GM12878 (cell line): ENCODE measurements around the gene ARAP3. TPM values are rescaled to one million over a fixed set of nuclear protein-coding genes. Genes with fewer than 3 reads are reported as not detected.

Experiments used
- ATAC-seq: fragments of 200-7000 bp; cut with Tn5 transposase; 3 replicates; pipeline ENCODE4 v1.9.1; 2020; ENCODE audit warnings: mild to moderate bottlenecking, moderate library complexity
- BruUV-seq: library from RNA; stranded (reverse); fragments of 400-500 nt; replicated peaks from 2 replicates; lab custom pipeline; 2021; lab: Mats Ljungman, UMichigan
- CTCF ChIA-PET: fragments of 300-600 bp; sonication (Branson Sonifier 250); formaldehyde crosslinking; extraction: SDS; loops from one replicate; lab custom pipeline; 2021; ENCODE audit warnings: inconsistent platforms; lab: Yijun Ruan, JAX
- POLR2A ChIA-PET: fragments of 350-600 bp; formaldehyde crosslinking; extraction: SDS; loops from one replicate; lab custom pipeline; 2021; ENCODE audit warnings: inconsistent platforms; lab: Charles Lee
- RAD21 ChIA-PET: fragments of 300-600 bp; sonication (Branson Sonifier 250); formaldehyde crosslinking; loops from one replicate; lab custom pipeline; 2023; ENCODE audit warnings: antibody characterized with exemption; ENCODE audit not compliant: unreplicated experiment; lab: Charles Lee
- SMC1A ChIA-PET: fragments of 300-600 bp; sonication (Branson Sonifier 250); formaldehyde crosslinking; loops from one replicate; lab custom pipeline; 2023; ENCODE audit not compliant: unreplicated experiment, uncharacterized antibody; lab: Charles Lee
- DNase-seq: peaks from one replicate; pipeline ENCODE4 v3.0.0-alpha.2; 2011; ENCODE audit warnings: low read depth, low spot score
- FAIRE-seq: peaks from 3 replicates; lab custom pipeline; 2011; peaks lifted over from hg19 to GRCh38; lab: Jason Lieb, UNC
- H2AFZ ChIP-seq: 2 replicates; pipeline ENCODE4 v1.6.0; 2011; ENCODE audit warnings: low read depth, low read length, control low read depth; ENCODE audit not compliant: control insufficient read depth
- H3K27ac ChIP-seq: 2 replicates; pipeline ENCODE4 v1.5.1; 2011; ENCODE audit warnings: control low read depth; ENCODE audit not compliant: control insufficient read depth, insufficient read depth
- H3K27me3 ChIP-seq, 2 experiments: replicated peaks in 1 of 2; 2 replicates each; pipeline versions ENCODE4 v1.6.0 to v1.6.1; 2011; ENCODE audit warnings: low read length in 1 of 2; ENCODE audit not compliant: control insufficient read depth in 2 of 2, insufficient read depth in 2 of 2
- H3K36me3 ChIP-seq, 2 experiments: 2 replicates each; pipeline ENCODE4 v1.5.1; 2011; ENCODE audit warnings: low read length in 1 of 2; ENCODE audit not compliant: control insufficient read depth in 2 of 2, insufficient read depth in 2 of 2
- H3K4me1 ChIP-seq: 2 replicates; pipeline ENCODE4 v1.6.1; 2011; ENCODE audit warnings: mild to moderate bottlenecking, low read length, moderate library complexity, mixed read lengths; ENCODE audit not compliant: control insufficient read depth, insufficient read depth
- H3K4me2 ChIP-seq: 2 replicates; pipeline ENCODE4 v1.6.0; 2011; ENCODE audit warnings: control low read depth; ENCODE audit not compliant: control insufficient read depth, insufficient read depth
- H3K4me3 ChIP-seq: fragments of 200-600 bp; sonication (generic); 2 replicates; pipeline ENCODE4 v1.5.1; 2016
- H3K79me2 ChIP-seq: 2 replicates; pipeline ENCODE4 v1.6.0; 2011; ENCODE audit warnings: low read length; ENCODE audit not compliant: control insufficient read depth, insufficient read depth
- H3K9ac ChIP-seq: 2 replicates; pipeline ENCODE4 v1.8.0; 2011; ENCODE audit warnings: low read length, control low read depth, mixed read lengths; ENCODE audit not compliant: control insufficient read depth, insufficient read depth
- H3K9me3 ChIP-seq: replicated peaks from 3 replicates; pipeline ENCODE4 v1.5.1; 2011; ENCODE audit warnings: mild to moderate bottlenecking, low read length; ENCODE audit not compliant: control insufficient read depth, insufficient read depth
- H4K20me1 ChIP-seq: 2 replicates; pipeline ENCODE4 v1.6.0; 2011; ENCODE audit not compliant: control insufficient read depth, insufficient read depth
- BACH1 ChIP-seq: fragments of 450-650 bp; IDR thresholded peaks from 2 replicates; pipeline ENCODE4 v1.6.1; 2017; ENCODE audit warnings: mild to moderate bottlenecking, borderline replicate concordance
- CHD1 ChIP-seq: IDR thresholded peaks from 2 replicates; pipeline ENCODE4 v1.6.1; 2012; ENCODE audit warnings: low read depth, low read length, improper control_type of control experiment
- KAT2A ChIP-seq: conservative IDR thresholded peaks from 2 replicates; pipeline ENCODE4 v1.6.1; 2011; ENCODE audit warnings: low read depth, low read length; ENCODE audit not compliant: control insufficient read depth
- MYB ChIP-seq: fragments of 150-350 bp; IDR thresholded peaks from 2 replicates; pipeline ENCODE4 v1.6.1; 2014; ENCODE audit warnings: mild to moderate bottlenecking, low read depth, low read length, borderline replicate concordance
- NFXL1 ChIP-seq: fragments of 450-650 bp; IDR thresholded peaks from 2 replicates; pipeline ENCODE4 v1.6.1; 2017; ENCODE audit warnings: antibody characterized with exemption, mild to moderate bottlenecking, borderline replicate concordance
- WGBS: methylation state at CpG from one replicate; pipeline ENCODE4 v1.1.6; 2016; ENCODE audit warnings: low lambda C conversion rate; ENCODE audit not compliant: insufficient replicate concordance, insufficient coverage; ENCODE audit errors: missing lambda C conversion rate; 5-methylcytosine and 5-hydroxymethylcytosine counted together
- in situ Hi-C: fragments of 300-500 bp; cut with MboI; formaldehyde crosslinking; loops from 9 replicates; pipeline ENCODE4 v1.14.3; 2018; ENCODE audit warnings: mixed read lengths
- intact Hi-C: fragments of 100-400 bp; cut with micrococcal nuclease; formaldehyde crosslinking; loops from one replicate; pipeline ENCODE4 v1.14.2; 2022; ENCODE audit not compliant: unreplicated experiment
- polyA plus RNA-seq, 11 experiments: library from polyadenylated mRNA; depleted of rRNA in 4 of 11; unstranded in 6 of 11; stranded (reverse) in 5 of 11; fragments of >200 nt; fragmentation: Nextera tagmentation in 4 of 11; fragmentation: Illumina TruSeq in 1 of 11; extraction: Ambion mirVana in 4 of 11; extraction: Trizol in 1 of 11; gene quantifications; 1 replicate in 1 of 11; 2 replicates in 10 of 11; pipeline versions ENCODE4 v1.2.1 to v1.2.3, GENCODE V29; 2011 to 2016; ENCODE audit warnings: inconsistent platforms in 2 of 11, missing spikeins in 2 of 11, low read depth in 1 of 11
- total RNA-seq, 4 experiments: library from RNA; depleted of rRNA in 3 of 4; stranded (reverse); fragments of >200 nt in 3 of 4; fragmentation: Illumina TruSeq in 1 of 4; extraction: Trizol in 1 of 4; gene quantifications; 2 replicates each; pipeline versions ENCODE4 v1.2.1 to v1.2.3, GENCODE V29; 2013 to 2021

Gene ARAP3
- total and polyA plus RNA-seq, 10 of the 15 experiments (the other 5 are each of a cell fraction or from before 2014, with no cell fraction given): 0.01 to 0.08 TPM; not detected in 8

DNA sequence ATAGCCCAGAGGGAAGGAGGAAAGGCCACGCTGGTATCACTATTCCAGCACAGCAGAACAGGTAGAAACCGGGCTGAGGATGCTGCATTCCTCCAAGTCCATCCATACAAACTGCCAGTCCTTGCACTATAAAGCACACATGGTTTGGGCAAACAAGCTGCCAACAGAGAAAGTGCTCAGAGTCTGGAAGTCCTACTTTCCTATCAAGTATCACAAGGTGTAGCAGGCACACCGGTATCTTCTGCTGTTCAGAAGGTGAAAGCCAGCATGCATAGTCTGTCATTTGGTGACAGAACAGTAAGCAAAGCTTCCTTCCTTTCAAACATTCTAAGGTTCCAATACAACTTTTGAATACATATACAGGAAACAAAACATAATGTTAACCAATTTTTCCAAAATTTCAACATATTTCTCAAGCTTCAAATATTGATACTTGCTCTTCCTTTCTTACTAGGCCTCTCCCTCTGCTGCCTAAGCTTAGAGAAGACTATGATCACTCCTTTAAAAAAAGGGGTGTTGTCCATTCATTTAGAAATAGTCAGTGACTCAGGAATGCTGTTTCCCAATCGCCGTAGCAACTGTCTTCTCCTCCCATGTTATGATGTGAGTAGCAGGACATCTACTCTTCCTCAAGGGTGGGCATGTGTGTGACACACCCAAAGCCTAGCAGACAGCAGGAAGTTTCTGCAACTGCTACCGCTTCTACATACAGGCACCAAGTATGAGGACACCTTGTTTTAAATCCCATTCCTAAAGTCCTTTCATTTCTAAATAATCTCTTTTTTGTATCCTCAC lies 77.9 kb downstream of the ARAP3 start:
- Histone ChIP-seq H3K9ac (no peak overlapping the region), H4K20me1 (no peaks in the 10 kb centered on the region), H3K36me3 (no peaks in the 10 kb centered on the region; a peak in 1 of 4 replicates), H3K9me3 (no peaks in the 10 kb centered on the region)
- WGBS: 3% methylated on average over 6 of the region's 6 CpGs
- in situ Hi-C loops (loop anchor here (25.0 kb wide), 2 partner anchors 1192 to 1567 kb away; partner anchors contain the start of genes ANKHD1 and NRG2), intact Hi-C loops (no loop called here)
- ChIA-PET RAD21 (interaction anchor here (1.0 to 5.0 kb wide), 7 partner anchors 11 to 33 kb away, joined by 3 to 45 read pairs (median 4); partner anchors contain the start of genes DIAPH1, HDAC3 and RELL2), CTCF (interaction anchor here (2.2 to 10.9 kb wide), 5 partner anchors 12 to 40 kb away, joined by 7 to 172 read pairs (median 10); partner anchors contain the start of gene DIAPH1)
- TF ChIP-seq KAT2A (no peak), BACH1 (no peak), NFXL1 (no peak), MYB (no peak), CHD1 (no peak)
- TF ChIP-seq, all 136 proteins: peak for 0
- peaks cover 86% of the 10 kb centered on the region for H3K79me2 ChIP-seq
- H3K27ac ChIP-seq: peak overlapping the region; percentile 77
- H2AFZ ChIP-seq: no peak overlapping the region
- H3K4me1 ChIP-seq: peaks cover 36% of the 10 kb centered on the region
- peak overlapping the region; percentile 21; the same call in 1 of the 2 replicates for H3K4me3 ChIP-seq
- ChIA-PET POLR2A (interaction anchor here (0.8 to 3.5 kb wide), 6 partner anchors 13 to 34 kb away, joined by 3 to 17 read pairs (median 6); partner anchors contain the start of genes DIAPH1, HDAC3 and RELL2), SMC1A (interaction anchor here (0.8 to 8.6 kb wide), 4 partner anchors 11 to 31 kb away, joined by 3 to 199 read pairs (median 42); partner anchors contain the start of genes DIAPH1, HDAC3 and RELL2)
- ATAC-seq (no peak), DNase-seq (no peak), FAIRE-seq (no peak)
- H3K27me3 ChIP-seq: no peaks in the 10 kb centered on the region
- H3K4me2 ChIP-seq: peak overlapping the region; percentile 68
- BruUV-seq: no TSS peak

Other genes with a start within 250 kb of the ARAP3 start
Only the 7 nearest of the 9 such genes appear.
- gene PCDHGC4, start 197.2 kb downstream of the ARAP3 start, total RNA-seq (2014; rRNA removed): 0.82 and 1.2 TPM in 2 replicates
- gene PCDHGC4, start 197.2 kb downstream of the ARAP3 start, total RNA-seq (2014; rRNA removed; fragmentation: Illumina TruSeq; extraction: Trizol): 1.0 TPM in 2 replicates
- 1.1 TPM in 2 replicates for gene PCDHGC4, start 197.2 kb downstream of the ARAP3 start, total RNA-seq (2021)
- gene PCDHGC4, start 197.2 kb downstream of the ARAP3 start, polyA plus RNA-seq (2011; rRNA removed): 0.03 and 0.04 TPM in 2 replicates
- 0.54 and 0.55 TPM in 2 replicates for gene PCDHGC4, start 197.2 kb downstream of the ARAP3 start, polyA plus RNA-seq (2014; fragmentation: Illumina TruSeq; extraction: Trizol)
- gene PCDHGC4, start 197.2 kb downstream of the ARAP3 start, polyA plus RNA-seq (2014; fragmentation: Nextera tagmentation; extraction: Ambion mirVana): under 1 TPM; 0.13 to 0.18 TPM
- gene PCDHGC4, start 197.2 kb downstream of the ARAP3 start, polyA plus RNA-seq (2014; rRNA removed): 0.58 and 0.61 TPM in 2 replicates
- gene PCDHGC4, start 197.2 kb downstream of the ARAP3 start, polyA plus RNA-seq (2016; fragmentation: Nextera tagmentation; extraction: Ambion mirVana): under 1 TPM; 0.21 to 0.49 TPM
- 0.62 and 0.93 TPM in 2 replicates for gene PCDHGC5, start 193.1 kb downstream of the ARAP3 start, total RNA-seq (2014; rRNA removed)
- gene PCDHGC5, start 193.1 kb downstream of the ARAP3 start, total RNA-seq (2014; rRNA removed; fragmentation: Illumina TruSeq; extraction: Trizol): 0.46 and 0.58 TPM in 2 replicates
- gene PCDHGC5, start 193.1 kb downstream of the ARAP3 start, total RNA-seq (2021): 0.72 and 0.87 TPM in 2 replicates
- gene PCDHGC5, start 193.1 kb downstream of the ARAP3 start, polyA plus RNA-seq (2011; rRNA removed): 0.05 TPM in 1 of 2 replicates, not detected in the other
- 0.14 and 0.15 TPM in 2 replicates for gene PCDHGC5, start 193.1 kb downstream of the ARAP3 start, polyA plus RNA-seq (2014; fragmentation: Illumina TruSeq; extraction: Trizol)
- gene PCDHGC5, start 193.1 kb downstream of the ARAP3 start, polyA plus RNA-seq (2014; fragmentation: Nextera tagmentation; extraction: Ambion mirVana): not detected
- gene PCDHGC5, start 193.1 kb downstream of the ARAP3 start, polyA plus RNA-seq (2014; rRNA removed): 0.20 and 0.29 TPM in 2 replicates
- gene PCDHGC5, start 193.1 kb downstream of the ARAP3 start, polyA plus RNA-seq (2016; fragmentation: Nextera tagmentation; extraction: Ambion mirVana): under 1 TPM; 0.05 to 0.06 TPM
- gene DIAPH1, start 63.2 kb downstream of the ARAP3 start, total RNA-seq (2014; rRNA removed): 42.6 and 45.5 TPM in 2 replicates
- 37.8 and 38.6 TPM in 2 replicates for gene DIAPH1, start 63.2 kb downstream of the ARAP3 start, total RNA-seq (2014; rRNA removed; fragmentation: Illumina TruSeq; extraction: Trizol)
- gene DIAPH1, start 63.2 kb downstream of the ARAP3 start, total RNA-seq (2021): 159 and 168 TPM in 2 replicates
- 43.6 and 45.5 TPM in 2 replicates for gene DIAPH1, start 63.2 kb downstream of the ARAP3 start, polyA plus RNA-seq (2011; rRNA removed)
- gene DIAPH1, start 63.2 kb downstream of the ARAP3 start, polyA plus RNA-seq (2014; fragmentation: Illumina TruSeq; extraction: Trizol): 122 and 124 TPM in 2 replicates
- 10 to 100 TPM; 46.3 to 56.0 TPM for gene DIAPH1, start 63.2 kb downstream of the ARAP3 start, polyA plus RNA-seq (2014; fragmentation: Nextera tagmentation; extraction: Ambion mirVana)
- gene DIAPH1, start 63.2 kb downstream of the ARAP3 start, polyA plus RNA-seq (2014; rRNA removed): 62.1 and 69.4 TPM in 2 replicates
- gene DIAPH1, start 63.2 kb downstream of the ARAP3 start, polyA plus RNA-seq (2016; fragmentation: Nextera tagmentation; extraction: Ambion mirVana): 100 to 1,000 TPM; 113 to 122 TPM
- gene HDAC3, start 45.4 kb downstream of the ARAP3 start, total RNA-seq (2014; rRNA removed): 107 and 109 TPM in 2 replicates
- gene HDAC3, start 45.4 kb downstream of the ARAP3 start, total RNA-seq (2014; rRNA removed; fragmentation: Illumina TruSeq; extraction: Trizol): 77.0 and 92.5 TPM in 2 replicates
- 82.9 and 94.3 TPM in 2 replicates for gene HDAC3, start 45.4 kb downstream of the ARAP3 start, total RNA-seq (2021)
- gene HDAC3, start 45.4 kb downstream of the ARAP3 start, polyA plus RNA-seq (2011; rRNA removed): 115 and 140 TPM in 2 replicates
- gene HDAC3, start 45.4 kb downstream of the ARAP3 start, polyA plus RNA-seq (2014; fragmentation: Illumina TruSeq; extraction: Trizol): 115 and 135 TPM in 2 replicates
- gene HDAC3, start 45.4 kb downstream of the ARAP3 start, polyA plus RNA-seq (2014; fragmentation: Nextera tagmentation; extraction: Ambion mirVana): 100 to 1,000 TPM in 1 of 2 experiments, 10 to 100 TPM in 1; 62.2 to 108 TPM
- gene HDAC3, start 45.4 kb downstream of the ARAP3 start, polyA plus RNA-seq (2014; rRNA removed): 107 and 115 TPM in 2 replicates
- 100 to 1,000 TPM; 117 to 120 TPM for gene HDAC3, start 45.4 kb downstream of the ARAP3 start, polyA plus RNA-seq (2016; fragmentation: Nextera tagmentation; extraction: Ambion mirVana)
- gene RELL2, start 45.2 kb downstream of the ARAP3 start, total RNA-seq (2014; rRNA removed): 15.3 and 18.2 TPM in 2 replicates
- 6.6 and 6.8 TPM in 2 replicates for gene RELL2, start 45.2 kb downstream of the ARAP3 start, total RNA-seq (2014; rRNA removed; fragmentation: Illumina TruSeq; extraction: Trizol)
- gene RELL2, start 45.2 kb downstream of the ARAP3 start, total RNA-seq (2021): 15.4 and 15.7 TPM in 2 replicates
- 0.91 and 2.1 TPM in 2 replicates for gene RELL2, start 45.2 kb downstream of the ARAP3 start, polyA plus RNA-seq (2011; rRNA removed)
- gene RELL2, start 45.2 kb downstream of the ARAP3 start, polyA plus RNA-seq (2014; fragmentation: Illumina TruSeq; extraction: Trizol): 1.2 and 6.0 TPM in 2 replicates
- gene RELL2, start 45.2 kb downstream of the ARAP3 start, polyA plus RNA-seq (2014; fragmentation: Nextera tagmentation; extraction: Ambion mirVana): under 1 TPM; 0.23 to 0.64 TPM
- gene RELL2, start 45.2 kb downstream of the ARAP3 start, polyA plus RNA-seq (2014; rRNA removed): 21.4 and 23.5 TPM in 2 replicates
- gene RELL2, start 45.2 kb downstream of the ARAP3 start, polyA plus RNA-seq (2016; fragmentation: Nextera tagmentation; extraction: Ambion mirVana): 1 to 10 TPM; 7.5 to 9.5 TPM
- 13.1 and 18.0 TPM in 2 replicates for gene FCHSD1, start 30.8 kb downstream of the ARAP3 start, total RNA-seq (2014; rRNA removed)
- 7.7 and 8.1 TPM in 2 replicates for gene FCHSD1, start 30.8 kb downstream of the ARAP3 start, total RNA-seq (2014; rRNA removed; fragmentation: Illumina TruSeq; extraction: Trizol)
- 20.6 and 21.3 TPM in 2 replicates for gene FCHSD1, start 30.8 kb downstream of the ARAP3 start, total RNA-seq (2021)
- gene FCHSD1, start 30.8 kb downstream of the ARAP3 start, polyA plus RNA-seq (2011; rRNA removed): 16.6 and 21.9 TPM in 2 replicates
- 3.2 and 8.9 TPM in 2 replicates for gene FCHSD1, start 30.8 kb downstream of the ARAP3 start, polyA plus RNA-seq (2014; fragmentation: Illumina TruSeq; extraction: Trizol)
- 1 to 10 TPM in 1 of 2 experiments, under 1 TPM in 1; 0.97 to 1.0 TPM for gene FCHSD1, start 30.8 kb downstream of the ARAP3 start, polyA plus RNA-seq (2014; fragmentation: Nextera tagmentation; extraction: Ambion mirVana)
- 19.1 and 22.8 TPM in 2 replicates for gene FCHSD1, start 30.8 kb downstream of the ARAP3 start, polyA plus RNA-seq (2014; rRNA removed)
- 10 to 100 TPM in 1 of 2 experiments, 1 to 10 TPM in 1; 9.9 to 11.5 TPM for gene FCHSD1, start 30.8 kb downstream of the ARAP3 start, polyA plus RNA-seq (2016; fragmentation: Nextera tagmentation; extraction: Ambion mirVana)
- gene PCDH1, start 196.2 kb upstream of the ARAP3 start, total RNA-seq (2014; rRNA removed): 0.11 TPM in 1 of 2 replicates, not detected in the other
- gene PCDH1, start 196.2 kb upstream of the ARAP3 start, total RNA-seq (2014; rRNA removed; fragmentation: Illumina TruSeq; extraction: Trizol): not detected in 2 replicates
- gene PCDH1, start 196.2 kb upstream of the ARAP3 start, total RNA-seq (2021): 0.27 and 0.36 TPM in 2 replicates
- 0.07 TPM in 1 of 2 replicates, not detected in the other for gene PCDH1, start 196.2 kb upstream of the ARAP3 start, polyA plus RNA-seq (2011; rRNA removed)
- gene PCDH1, start 196.2 kb upstream of the ARAP3 start, polyA plus RNA-seq (2014; fragmentation: Illumina TruSeq; extraction: Trizol): 0.16 TPM in 1 of 2 replicates, not detected in the other
- not detected for gene PCDH1, start 196.2 kb upstream of the ARAP3 start, polyA plus RNA-seq (2014; fragmentation: Nextera tagmentation; extraction: Ambion mirVana)
- 0.10 TPM in 1 of 2 replicates, not detected in the other for gene PCDH1, start 196.2 kb upstream of the ARAP3 start, polyA plus RNA-seq (2014; rRNA removed)
- under 1 TPM in 1 of 2 experiments, not detected in 1; 0.16 TPM for gene PCDH1, start 196.2 kb upstream of the ARAP3 start, polyA plus RNA-seq (2016; fragmentation: Nextera tagmentation; extraction: Ambion mirVana)